OCI-LY1 (cell line): ENCODE data around the gene SLC41A2.

Experiments
- H2AFZ ChIP-seq: fragments of 200-600 bp; sonication (generic), shearing (Covaris generic); 2 replicates; pipeline ENCODE4 v1.6.0; 2014; ENCODE audit warnings: antibody characterized with exemption, mild to moderate bottlenecking, low read length
- H3F3A ChIP-seq: fragments of 200-600 bp; sonication (generic), shearing (Covaris generic); 2 replicates; pipeline ENCODE4 v1.6.0; 2014; ENCODE audit warnings: mild to moderate bottlenecking, antibody characterized with exemption, low read length, moderate library complexity; ENCODE audit not compliant: insufficient read depth
- H3K27ac ChIP-seq: fragments of 200-600 bp; sonication (generic); 2 replicates; pipeline ENCODE4 v1.5.1; 2014; ENCODE audit warnings: low read length, mixed run types, mild to moderate bottlenecking, low read depth; ENCODE audit not compliant: poor library complexity, severe bottlenecking
- H3K27me3 ChIP-seq: fragments of 200-600 bp; sonication (generic); 2 replicates; pipeline ENCODE4 v1.6.0; 2014; ENCODE audit warnings: antibody characterized with exemption, mild to moderate bottlenecking, low read length, moderate library complexity; ENCODE audit not compliant: insufficient read depth
- H3K36me3 ChIP-seq: fragments of 200-600 bp; sonication (generic); 2 replicates; pipeline ENCODE4 v1.6.1; 2014; ENCODE audit warnings: mild to moderate bottlenecking, antibody characterized with exemption, low read length, moderate library complexity, mixed read lengths; ENCODE audit not compliant: insufficient read depth
- H3K4me1 ChIP-seq: fragments of 200-600 bp; sonication (generic); 2 replicates; pipeline ENCODE4 v1.5.1; 2014; ENCODE audit warnings: mild to moderate bottlenecking, low read length, moderate library complexity; ENCODE audit not compliant: insufficient read depth, severe bottlenecking
- H3K4me2 ChIP-seq: fragments of 200-600 bp; sonication (generic), shearing (Covaris generic); 2 replicates; pipeline ENCODE4 v1.6.1; 2014; ENCODE audit warnings: low read length
- H3K4me3 ChIP-seq: fragments of 200-600 bp; sonication (generic); 2 replicates; pipeline ENCODE4 v1.5.1; 2014; ENCODE audit warnings: low read length, low read depth, mild to moderate bottlenecking, mixed read lengths; ENCODE audit not compliant: poor library complexity, severe bottlenecking
- H3K79me2 ChIP-seq: fragments of 200-600 bp; shearing (Covaris generic); 2 replicates; pipeline ENCODE4 v1.6.1; 2016; ENCODE audit warnings: mixed run types, low read length, mixed read lengths; ENCODE audit not compliant: insufficient read depth
- H3K9ac ChIP-seq: fragments of 200-600 bp; sonication (generic), shearing (Covaris generic); 2 replicates; pipeline ENCODE4 v1.6.1; 2014; ENCODE audit warnings: mild to moderate bottlenecking, low read length, mixed read lengths
- H3K9me2 ChIP-seq: fragments of 200-600 bp; sonication (generic), shearing (Covaris generic); 2 replicates; pipeline ENCODE4 v1.6.1; 2014; ENCODE audit warnings: low read depth, mild to moderate bottlenecking, low read length, mixed read lengths
- H3K9me3 ChIP-seq: fragments of 200-600 bp; shearing (Covaris generic); 2 replicates; pipeline ENCODE4 v1.6.1; 2014; ENCODE audit warnings: low read length, mixed read lengths
- H4K20me1 ChIP-seq: fragments of 200-600 bp; sonication (generic), shearing (Covaris generic); 2 replicates; pipeline ENCODE4 v1.6.0; 2016; ENCODE audit warnings: mild to moderate bottlenecking, low read length; ENCODE audit not compliant: insufficient read depth
- EZH2 ChIP-seq: fragments of 200-600 bp; sonication (generic), shearing (Covaris generic); IDR thresholded peaks from 2 replicates; pipeline ENCODE4 v1.8.0; 2017; ENCODE audit warnings: borderline replicate concordance, mixed run types, mild to moderate bottlenecking, antibody characterized with exemption, low read length, moderate library complexity, mixed read lengths
- TF ChIP-seq, protein P1 (sequence below): fragments of 200-600 bp; sonication (generic), shearing (Covaris generic); IDR thresholded peaks from 2 replicates; pipeline ENCODE4 v1.5.1; 2017; ENCODE audit warnings: mild to moderate bottlenecking, antibody characterized with exemption, low read length, moderate library complexity, mixed read lengths

SLC41A2 gene

DNA sequence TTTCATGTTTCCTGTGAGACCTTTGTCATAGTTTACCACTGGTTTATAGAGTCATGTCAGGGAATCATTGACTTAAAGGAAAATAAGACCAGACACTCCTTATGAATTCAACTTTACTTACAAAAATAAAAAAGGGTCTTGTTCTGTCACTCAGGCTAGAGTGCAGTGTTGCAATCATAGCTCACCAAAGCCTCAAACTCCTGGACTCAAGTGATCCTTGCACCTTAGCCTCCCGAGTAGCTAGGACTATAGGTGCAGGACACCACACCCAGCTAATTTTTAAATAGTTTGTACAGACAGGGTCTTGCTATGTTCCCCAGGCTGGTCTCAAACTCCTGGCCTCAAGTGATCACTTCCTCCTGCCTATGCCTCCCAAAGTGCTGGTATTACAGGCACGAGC, 19.0 kb downstream of the SLC41A2 start:
- no peaks in the 10 kb centered on the region for H3K27me3 ChIP-seq
- no peak overlapping the region for H2AFZ ChIP-seq
- H3K4me3 ChIP-seq, result no peak overlapping the region
- no peaks in the 10 kb centered on the region for H3K79me2 ChIP-seq
- TF ChIP-seq, protein P1, sequence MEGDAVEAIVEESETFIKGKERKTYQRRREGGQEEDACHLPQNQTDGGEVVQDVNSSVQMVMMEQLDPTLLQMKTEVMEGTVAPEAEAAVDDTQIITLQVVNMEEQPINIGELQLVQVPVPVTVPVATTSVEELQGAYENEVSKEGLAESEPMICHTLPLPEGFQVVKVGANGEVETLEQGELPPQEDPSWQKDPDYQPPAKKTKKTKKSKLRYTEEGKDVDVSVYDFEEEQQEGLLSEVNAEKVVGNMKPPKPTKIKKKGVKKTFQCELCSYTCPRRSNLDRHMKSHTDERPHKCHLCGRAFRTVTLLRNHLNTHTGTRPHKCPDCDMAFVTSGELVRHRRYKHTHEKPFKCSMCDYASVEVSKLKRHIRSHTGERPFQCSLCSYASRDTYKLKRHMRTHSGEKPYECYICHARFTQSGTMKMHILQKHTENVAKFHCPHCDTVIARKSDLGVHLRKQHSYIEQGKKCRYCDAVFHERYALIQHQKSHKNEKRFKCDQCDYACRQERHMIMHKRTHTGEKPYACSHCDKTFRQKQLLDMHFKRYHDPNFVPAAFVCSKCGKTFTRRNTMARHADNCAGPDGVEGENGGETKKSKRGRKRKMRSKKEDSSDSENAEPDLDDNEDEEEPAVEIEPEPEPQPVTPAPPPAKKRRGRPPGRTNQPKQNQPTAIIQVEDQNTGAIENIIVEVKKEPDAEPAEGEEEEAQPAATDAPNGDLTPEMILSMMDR, result no peak
- TF ChIP-seq EZH2, result no peak
- H3F3A ChIP-seq, result no peaks in the 10 kb centered on the region
- no peaks in the 10 kb centered on the region for H4K20me1 ChIP-seq
- no peaks in the 10 kb centered on the region for H3K36me3 ChIP-seq
- no peak overlapping the region for H3K27ac ChIP-seq
- H3K9me2 ChIP-seq, result no peaks in the 10 kb centered on the region
- H3K9ac ChIP-seq, result no peak overlapping the region
- no peaks in the 10 kb centered on the region for H3K4me1 ChIP-seq
- H3K4me2 ChIP-seq, result no peak overlapping the region
- no peaks in the 10 kb centered on the region for H3K9me3 ChIP-seq

DNA sequence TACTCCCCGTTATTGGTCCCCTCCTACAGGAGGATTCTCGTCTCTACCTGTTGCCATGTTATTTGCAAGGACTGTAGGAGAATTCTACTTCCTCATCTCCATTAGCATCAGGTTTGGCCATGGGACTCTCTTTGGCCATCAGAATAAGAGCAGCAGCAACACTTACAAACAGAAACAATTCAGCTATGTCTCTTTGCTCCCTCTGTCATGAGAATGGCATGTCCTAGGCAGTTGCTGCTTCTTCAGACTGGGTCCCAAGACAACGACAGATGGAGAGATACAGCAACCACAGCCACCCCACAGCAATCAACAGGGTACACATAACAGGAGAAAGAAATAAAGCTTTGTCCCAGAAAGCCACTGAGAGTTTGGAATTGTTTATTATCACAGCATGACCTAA, 19.7 kb downstream of the SLC41A2 start:
- no peak overlapping the region for H2AFZ ChIP-seq
- H3K4me3 ChIP-seq, result no peak overlapping the region
- H3K4me2 ChIP-seq, result no peak overlapping the region
- no peaks in the 10 kb centered on the region for H3K36me3 ChIP-seq
- H4K20me1 ChIP-seq, result no peaks in the 10 kb centered on the region
- no peaks in the 10 kb centered on the region for H3F3A ChIP-seq
- H3K27me3 ChIP-seq, result no peaks in the 10 kb centered on the region
- H3K79me2 ChIP-seq, result no peaks in the 10 kb centered on the region
- H3K9ac ChIP-seq, result no peak overlapping the region
- TF ChIP-seq EZH2, result no peak
- TF ChIP-seq, protein P1, result no peak
- no peaks in the 10 kb centered on the region for H3K9me2 ChIP-seq
- H3K27ac ChIP-seq, result no peak overlapping the region
- no peaks in the 10 kb centered on the region for H3K9me3 ChIP-seq
- no peaks in the 10 kb centered on the region for H3K4me1 ChIP-seq

DNA sequence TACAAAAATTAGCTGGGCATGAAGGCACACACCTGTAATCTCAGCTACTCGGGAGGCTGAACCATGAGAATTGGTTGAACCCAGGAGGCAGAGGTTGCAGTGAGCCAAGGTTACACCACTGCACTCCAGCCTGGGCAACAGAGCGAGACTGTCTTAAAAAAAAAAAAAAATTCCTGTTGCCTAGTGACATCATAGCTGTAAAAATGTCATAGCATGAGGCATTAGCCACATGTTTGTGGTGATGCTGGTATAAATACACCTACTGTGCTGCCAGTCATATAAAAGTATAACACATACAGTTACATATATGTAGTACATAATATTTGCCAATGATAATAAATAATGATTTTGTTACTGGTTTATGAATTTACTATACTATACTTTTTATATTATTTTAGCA, 22.2 kb downstream of the SLC41A2 start:
- TF ChIP-seq, protein P1, result no peak
- TF ChIP-seq EZH2, result no peak
- H4K20me1 ChIP-seq, result no peaks in the 10 kb centered on the region
- H3K9me3 ChIP-seq, result no peaks in the 10 kb centered on the region
- H2AFZ ChIP-seq, result no peak overlapping the region
- H3K4me1 ChIP-seq, result no peaks in the 10 kb centered on the region
- no peak overlapping the region for H3K27ac ChIP-seq
- no peak overlapping the region for H3K4me3 ChIP-seq
- H3K79me2 ChIP-seq, result no peaks in the 10 kb centered on the region
- no peaks in the 10 kb centered on the region for H3K36me3 ChIP-seq
- no peak overlapping the region for H3K9ac ChIP-seq
- no peaks in the 10 kb centered on the region for H3K9me2 ChIP-seq
- no peaks in the 10 kb centered on the region for H3F3A ChIP-seq
- no peak overlapping the region for H3K4me2 ChIP-seq
- H3K27me3 ChIP-seq, result no peaks in the 10 kb centered on the region
